HepG2 (cell line): ENCODE measurements around the gene RPL39. TPM values are rescaled to one million over a fixed set of nuclear protein-coding genes. Genes with fewer than 3 reads are reported as not detected.
A peak's percentile ranks its signal among the peaks of the same experiment; 100 is the strongest.

Experiments used
- BCL6 ChIP-seq: IDR thresholded peaks from 2 replicates; pipeline ENCODE4 v1.6.1; 2016; ENCODE audit warnings: missing genetic modification reagents, missing compliant biosample characterization
- ELK4 ChIP-seq: sonication (generic); formaldehyde crosslinking; IDR thresholded peaks from 2 replicates; pipeline ENCODE4 v1.9.0; 2021; ENCODE audit warnings: missing genetic modification reagents, borderline replicate concordance
- FOXK1 ChIP-seq: sonication (generic); formaldehyde crosslinking; IDR thresholded peaks from 2 replicates; pipeline ENCODE4 v1.4.0; 2020; ENCODE audit warnings: low read depth, missing genetic modification reagents, borderline replicate concordance
- HDAC1 ChIP-seq: sonication (generic); formaldehyde crosslinking; IDR thresholded peaks from 2 replicates; pipeline ENCODE4 v1.5.1; 2020; ENCODE audit warnings: mild to moderate bottlenecking, missing genetic modification reagents
- JARID2 ChIP-seq: sonication (generic); formaldehyde crosslinking; IDR thresholded peaks from 2 replicates; pipeline ENCODE4 v1.8.1; 2023; ENCODE audit warnings: missing genetic modification reagents, inconsistent platforms; ENCODE audit not compliant: insufficient replicate concordance
- MAF1 ChIP-seq: sonication (generic); formaldehyde crosslinking; IDR thresholded peaks from 2 replicates; pipeline ENCODE4 v1.5.0; 2020; ENCODE audit warnings: missing genetic modification reagents, borderline replicate concordance
- RFXAP ChIP-seq: sonication (generic); formaldehyde crosslinking; IDR thresholded peaks from 2 replicates; pipeline ENCODE4 v1.4.0; 2020; ENCODE audit warnings: missing genetic modification reagents, borderline replicate concordance
- RXRB ChIP-seq: IDR thresholded peaks from 2 replicates; pipeline ENCODE4 v1.6.1; 2016; ENCODE audit warnings: borderline replicate concordance, missing genetic modification reagents, missing compliant biosample characterization
- ZNF136 ChIP-seq: sonication (generic); formaldehyde crosslinking; IDR thresholded peaks from 2 replicates; pipeline ENCODE4 v1.8.1; 2022; ENCODE audit warnings: low read depth, mild to moderate bottlenecking, moderate library complexity, missing genetic modification reagents
- ZNF512B ChIP-seq: sonication (generic); formaldehyde crosslinking; IDR thresholded peaks from 2 replicates; pipeline ENCODE4 v1.5.1; 2020; ENCODE audit warnings: missing genetic modification reagents, mild to moderate bottlenecking, borderline replicate concordance
- ZNF879 ChIP-seq: sonication (generic); formaldehyde crosslinking; IDR thresholded peaks from 2 replicates; pipeline ENCODE4 v1.8.1; 2023; ENCODE audit warnings: missing genetic modification reagents
- ZSCAN9 ChIP-seq: IDR thresholded peaks from 2 replicates; pipeline ENCODE4 v1.6.1; 2016; ENCODE audit warnings: borderline replicate concordance
- polyA plus RNA-seq, 8 experiments: library from polyadenylated mRNA; depleted of rRNA in 3 of 8; stranded (reverse) in 7 of 8; unstranded in 1 of 8; fragments of >200 nt; fragmentation: Illumina TruSeq in 4 of 8; extraction: Trizol in 4 of 8; gene quantifications; 2 replicates each; pipeline versions ENCODE4 v1.2.1 to v1.2.3, GENCODE V29; 2011 to 2016; ENCODE audit warnings: low read depth in 4 of 8, missing spikeins in 1 of 8, mixed read lengths in 1 of 8; ENCODE audit not compliant: insufficient read depth in 1 of 8
- total RNA-seq, 5 experiments: library from RNA; depleted of rRNA; stranded (reverse); fragments of >200 nt; fragmentation: Illumina TruSeq; extraction: Trizol; gene quantifications; 2 replicates each; pipeline ENCODE4 v1.2.3, GENCODE V29; 2016; ENCODE audit warnings: low read depth in 1 of 5
- TF ChIP-seq, protein P1 (sequence below): sonication (generic); formaldehyde crosslinking; IDR thresholded peaks from 2 replicates; pipeline ENCODE4 v1.5.0; 2020; ENCODE audit warnings: missing genetic modification reagents, mild to moderate bottlenecking, borderline replicate concordance
- TF ChIP-seq, protein P2 (sequence below): sonication (generic); formaldehyde crosslinking; IDR thresholded peaks from 2 replicates; pipeline ENCODE4 v1.4.0; 2020; ENCODE audit warnings: missing genetic modification reagents, borderline replicate concordance
- TF ChIP-seq, protein P3 (sequence below): sonication (generic); formaldehyde crosslinking; IDR thresholded peaks from 2 replicates; pipeline ENCODE4 v1.4.0; 2020; ENCODE audit warnings: missing genetic modification reagents
- TF ChIP-seq, protein P4 (sequence below): sonication (generic); formaldehyde crosslinking; IDR thresholded peaks from 2 replicates; pipeline ENCODE4 v1.4.0; 2020; ENCODE audit warnings: missing genetic modification reagents

The RPL39 gene
- total and polyA plus RNA-seq, 2 of the 13 experiments (the other 11 are each of a cell fraction or from before 2014, with no cell fraction given) = 2,312 to 3,547 TPM

- TF ChIP-seq, protein P1, sequence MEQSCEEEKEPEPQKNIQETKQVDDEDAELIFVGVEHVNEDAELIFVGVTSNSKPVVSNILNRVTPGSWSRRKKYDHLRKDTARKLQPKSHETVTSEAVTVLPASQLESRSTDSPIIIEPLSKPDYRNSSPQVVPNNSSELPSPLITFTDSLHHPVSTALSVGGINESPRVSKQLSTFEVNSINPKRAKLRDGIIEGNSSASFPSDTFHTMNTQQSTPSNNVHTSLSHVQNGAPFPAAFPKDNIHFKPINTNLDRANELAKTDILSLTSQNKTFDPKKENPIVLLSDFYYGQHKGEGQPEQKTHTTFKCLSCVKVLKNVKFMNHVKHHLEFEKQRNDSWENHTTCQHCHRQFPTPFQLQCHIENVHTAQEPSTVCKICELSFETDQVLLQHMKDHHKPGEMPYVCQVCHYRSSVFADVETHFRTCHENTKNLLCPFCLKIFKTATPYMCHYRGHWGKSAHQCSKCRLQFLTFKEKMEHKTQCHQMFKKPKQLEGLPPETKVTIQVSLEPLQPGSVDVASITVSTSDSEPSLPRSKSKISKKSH (CRISPR knock-in tag) = no peak; the same call in 1 of the 2 replicates
- TF ChIP-seq JARID2 (CRISPR knock-in tag) = no peak
- TF ChIP-seq, protein P2, sequence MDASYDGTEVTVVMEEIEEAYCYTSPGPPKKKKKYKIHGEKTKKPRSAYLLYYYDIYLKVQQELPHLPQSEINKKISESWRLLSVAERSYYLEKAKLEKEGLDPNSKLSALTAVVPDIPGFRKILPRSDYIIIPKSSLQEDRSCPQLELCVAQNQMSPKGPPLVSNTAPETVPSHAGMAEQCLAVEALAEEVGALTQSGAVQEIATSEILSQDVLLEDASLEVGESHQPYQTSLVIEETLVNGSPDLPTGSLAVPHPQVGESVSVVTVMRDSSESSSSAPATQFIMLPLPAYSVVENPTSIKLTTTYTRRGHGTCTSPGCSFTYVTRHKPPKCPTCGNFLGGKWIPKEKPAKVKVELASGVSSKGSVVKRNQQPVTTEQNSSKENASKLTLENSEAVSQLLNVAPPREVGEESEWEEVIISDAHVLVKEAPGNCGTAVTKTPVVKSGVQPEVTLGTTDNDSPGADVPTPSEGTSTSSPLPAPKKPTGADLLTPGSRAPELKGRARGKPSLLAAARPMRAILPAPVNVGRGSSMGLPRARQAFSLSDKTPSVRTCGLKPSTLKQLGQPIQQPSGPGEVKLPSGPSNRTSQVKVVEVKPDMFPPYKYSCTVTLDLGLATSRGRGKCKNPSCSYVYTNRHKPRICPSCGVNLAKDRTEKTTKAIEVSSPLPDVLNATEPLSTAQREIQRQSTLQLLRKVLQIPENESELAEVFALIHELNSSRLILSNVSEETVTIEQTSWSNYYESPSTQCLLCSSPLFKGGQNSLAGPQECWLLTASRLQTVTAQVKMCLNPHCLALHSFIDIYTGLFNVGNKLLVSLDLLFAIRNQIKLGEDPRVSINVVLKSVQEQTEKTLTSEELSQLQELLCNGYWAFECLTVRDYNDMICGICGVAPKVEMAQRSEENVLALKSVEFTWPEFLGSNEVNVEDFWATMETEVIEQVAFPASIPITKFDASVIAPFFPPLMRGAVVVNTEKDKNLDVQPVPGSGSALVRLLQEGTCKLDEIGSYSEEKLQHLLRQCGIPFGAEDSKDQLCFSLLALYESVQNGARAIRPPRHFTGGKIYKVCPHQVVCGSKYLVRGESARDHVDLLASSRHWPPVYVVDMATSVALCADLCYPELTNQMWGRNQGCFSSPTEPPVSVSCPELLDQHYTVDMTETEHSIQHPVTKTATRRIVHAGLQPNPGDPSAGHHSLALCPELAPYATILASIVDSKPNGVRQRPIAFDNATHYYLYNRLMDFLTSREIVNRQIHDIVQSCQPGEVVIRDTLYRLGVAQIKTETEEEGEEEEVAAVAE (CRISPR knock-in tag) = no peak
- no peak for TF ChIP-seq ZNF512B (CRISPR knock-in tag)
- TF ChIP-seq FOXK1 (CRISPR knock-in tag) = no peak
- TF ChIP-seq ZSCAN9 (CRISPR knock-in tag) = no peak
- TF ChIP-seq ZNF136 = no peak
- no peak for TF ChIP-seq MAF1
- peak; percentile 39 for TF ChIP-seq HDAC1 (CRISPR knock-in tag)
- no peak for TF ChIP-seq RFXAP (CRISPR knock-in tag)
- TF ChIP-seq, protein P3, sequence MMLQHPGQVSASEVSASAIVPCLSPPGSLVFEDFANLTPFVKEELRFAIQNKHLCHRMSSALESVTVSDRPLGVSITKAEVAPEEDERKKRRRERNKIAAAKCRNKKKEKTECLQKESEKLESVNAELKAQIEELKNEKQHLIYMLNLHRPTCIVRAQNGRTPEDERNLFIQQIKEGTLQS (CRISPR knock-in tag) = no peak
- no peak for TF ChIP-seq ELK4 (CRISPR knock-in tag)
- TF ChIP-seq, protein P4, sequence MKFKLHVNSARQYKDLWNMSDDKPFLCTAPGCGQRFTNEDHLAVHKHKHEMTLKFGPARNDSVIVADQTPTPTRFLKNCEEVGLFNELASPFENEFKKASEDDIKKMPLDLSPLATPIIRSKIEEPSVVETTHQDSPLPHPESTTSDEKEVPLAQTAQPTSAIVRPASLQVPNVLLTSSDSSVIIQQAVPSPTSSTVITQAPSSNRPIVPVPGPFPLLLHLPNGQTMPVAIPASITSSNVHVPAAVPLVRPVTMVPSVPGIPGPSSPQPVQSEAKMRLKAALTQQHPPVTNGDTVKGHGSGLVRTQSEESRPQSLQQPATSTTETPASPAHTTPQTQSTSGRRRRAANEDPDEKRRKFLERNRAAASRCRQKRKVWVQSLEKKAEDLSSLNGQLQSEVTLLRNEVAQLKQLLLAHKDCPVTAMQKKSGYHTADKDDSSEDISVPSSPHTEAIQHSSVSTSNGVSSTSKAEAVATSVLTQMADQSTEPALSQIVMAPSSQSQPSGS = 0 out of 2 replicates have a peak, but pooled peaks have one; percentile 31
- TF ChIP-seq ZNF879 (CRISPR knock-in tag) = 0 out of 2 replicates have a peak, but pooled peaks have one; percentile 59
- TF ChIP-seq RXRB (CRISPR knock-in tag) = no peak
- TF ChIP-seq BCL6 (CRISPR knock-in tag) = no peak; the same call in 1 of the 2 replicates
Measured at GRCh38 chrX:119791437-119792231, at the start of gene RPL39 (continued).
